ENCODE data around the gene NBPF1. TPM values are rescaled to one million over a fixed set of nuclear protein-coding genes. Genes with fewer than 3 reads are reported as not detected.

NBPF1 gene
- total and polyA plus RNA-seq, 9 of the 15 experiments (the other 6 are each of a cell fraction or from before 2014, with no cell fraction given), result 5.2 to 42.6 (median 24.1) TPM

GRCh38 chr1:16613185-16614147 is at the start of gene NBPF1 (continued):
- TF ChIP-seq GABPA (tag; conservative IDR thresholded peaks at IDR 0.05; ENCODE audit: low read depth), result no peak
- no peak for TF ChIP-seq POLR2B (IDR thresholded peaks at IDR 0.05; ENCODE audit: low read depth, partially characterized antibody)
- TF ChIP-seq ZBTB11 (CRISPR knock-in tag; IDR thresholded peaks at IDR 0.05), result no peak
- no peak for TF ChIP-seq SNIP1 (IDR thresholded peaks at IDR 0.05; ENCODE audit: low read depth)
- TF ChIP-seq NFYB (IDR thresholded peaks at IDR 0.05; ENCODE audit: extremely low read depth, insufficient read length), result no peak
- TF ChIP-seq FUS (optimal IDR thresholded peaks at IDR 0.05; ENCODE audit: low read depth, low read length), result peak; percentile 100
- no peak for TF ChIP-seq TCFL5 (CRISPR knock-in tag; conservative IDR thresholded peaks at IDR 0.05)
- peak; percentile 64 for TF ChIP-seq SP2 (IDR thresholded peaks at IDR 0.05; ENCODE audit: extremely low read depth, low read depth, low read length, poor library complexity, severe bottlenecking)
- no peak for TF ChIP-seq PTTG1 (tag; IDR thresholded peaks at IDR 0.05; ENCODE audit: low read depth)
- no peak for TF ChIP-seq HINFP (tag; conservative IDR thresholded peaks at IDR 0.05; ENCODE audit: low read depth)
- TF ChIP-seq PRPF4 (IDR thresholded peaks at IDR 0.05; ENCODE audit: insufficient read depth, low read depth, low read length, poor library complexity, severe bottlenecking), result peak; percentile 72
- TF ChIP-seq MIER1 (IDR thresholded peaks at IDR 0.05; ENCODE audit: low read depth), result no peak
- TF ChIP-seq NCOA2 (IDR thresholded peaks at IDR 0.05; ENCODE audit: partially characterized antibody in 2 of 2), result no peak
- TF ChIP-seq THAP12 (CRISPR knock-in tag; IDR thresholded peaks at IDR 0.05), result peak; percentile 98
- peak; percentile 86 for TF ChIP-seq TAF15 (IDR thresholded peaks at IDR 0.05; ENCODE audit: low read depth, low read length)
- TF ChIP-seq CCNT2 (IDR thresholded peaks at IDR 0.05; ENCODE audit: borderline replicate concordance, extremely low read depth, insufficient read length, low read depth, low read length), result no peak
- TF ChIP-seq ELF1 (tag; IDR thresholded peaks at IDR 0.05), result no peak
- no peak for TF ChIP-seq KAT8 (IDR thresholded peaks at IDR 0.05; ENCODE audit: low read depth)
- TF ChIP-seq GATA2 (CRISPR knock-in tag; IDR thresholded peaks at IDR 0.05), result no peak
